ENCODE results near the gene UGCG.

Gene UGCG

GRCh38 chr9:111966861-111967291 lies 70.3 kb downstream of the UGCG start:
- no peak for DNase-seq
- intact Hi-C loops (cut with DNase I): no loop called here

GRCh38 chr9:111967621-111968020 lies 71.0 kb downstream of the UGCG start:
- intact Hi-C loops (cut with DNase I): no loop called here
- no peak for DNase-seq

- no peak for DNase-seq
- intact Hi-C loops (cut with DNase I): no loop called here
Measured at GRCh38 chr9:111969061-111969460, 72.4 kb downstream of the UGCG start.

- intact Hi-C loops (cut with DNase I): no loop called here
- no peak for DNase-seq
Measured at GRCh38 chr9:111969622-111970021, 73.0 kb downstream of the UGCG start.

- DNase-seq: no peak
- intact Hi-C loops (cut with DNase I): no loop called here
Measured at GRCh38 chr9:111970827-111971226, 74.2 kb downstream of the UGCG start.

DNA sequence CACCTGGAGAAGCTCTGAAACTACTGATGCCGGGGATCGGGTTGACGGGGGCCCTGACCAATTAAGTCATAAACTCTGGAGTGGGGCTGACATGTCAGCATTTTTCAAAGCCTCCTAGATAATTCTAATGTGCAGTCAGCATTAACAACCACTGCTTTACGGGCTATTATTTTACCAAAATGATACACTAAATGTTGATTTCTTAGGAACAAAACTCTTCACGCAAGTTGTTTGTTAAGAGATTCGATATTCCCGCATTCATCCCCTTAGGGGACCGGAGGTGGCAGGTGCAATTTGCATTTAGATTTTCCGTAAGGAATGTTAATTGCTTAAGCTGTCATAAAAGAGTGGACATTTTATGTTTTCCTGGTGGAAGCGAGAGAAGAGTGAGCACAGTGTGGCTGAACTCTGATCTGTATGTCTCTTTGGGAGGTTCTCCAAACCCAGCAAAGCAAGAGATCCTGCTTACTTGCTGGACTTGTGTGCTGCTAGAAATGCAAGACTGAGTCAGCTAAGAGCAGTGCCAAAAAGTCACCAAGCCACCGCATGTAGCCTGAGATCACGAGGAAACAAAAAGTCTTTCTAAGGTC lies 77.6 kb downstream of the UGCG start:
- intact Hi-C loops (cut with DNase I): no loop called here
- peak in 2 of 42 donors; percentile 1 to 18 for DNase-seq

DNA sequence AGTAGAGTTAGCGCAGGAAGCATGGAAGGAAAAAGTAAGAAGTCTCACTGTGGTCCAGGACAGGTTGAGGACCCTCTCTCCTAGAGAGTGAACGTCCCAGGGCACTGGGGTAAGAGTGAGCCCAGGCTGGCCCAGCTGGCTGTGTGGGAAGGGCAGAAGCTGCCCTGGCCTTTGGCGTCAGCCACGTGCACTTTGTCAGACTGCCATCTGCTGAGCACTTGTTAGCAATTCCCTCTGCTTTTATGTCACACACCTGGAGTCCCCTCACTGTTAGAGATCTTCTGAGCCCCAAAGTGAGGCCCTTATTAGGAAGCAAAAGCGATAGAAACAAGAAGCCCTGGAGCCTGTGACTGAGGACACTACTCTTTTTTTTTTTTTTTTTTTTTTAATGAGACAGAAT lies 79.1 kb downstream of the UGCG start:
- peak in 9 of 42 donors; percentile 3 to 54 (median 11) for DNase-seq
- intact Hi-C loops (cut with DNase I): no loop called here

DNA sequence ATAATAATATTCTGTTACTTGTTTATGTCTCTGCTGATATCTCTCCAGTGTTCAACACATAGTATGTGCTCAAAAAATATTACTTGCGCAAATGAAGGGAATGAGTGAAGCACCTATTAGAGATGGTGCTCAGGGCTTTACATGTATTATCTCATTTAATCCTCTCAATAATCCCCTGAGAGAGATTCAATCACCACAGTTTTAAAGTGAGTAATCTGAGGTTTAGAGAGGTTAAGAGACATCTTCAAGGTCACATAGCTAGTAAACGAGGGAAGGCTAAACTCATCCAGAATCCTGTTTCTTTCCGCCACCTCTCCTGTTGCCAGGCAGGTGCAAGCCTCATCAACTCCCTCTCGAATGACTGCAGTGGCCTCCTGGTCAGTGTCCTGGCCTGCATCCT lies 82.0 kb downstream of the UGCG start:
- intact Hi-C loops (cut with DNase I): no loop called here
- DNase-seq: peak in 1 of 42 donors; percentile 12

- intact Hi-C loops (cut with DNase I): no loop called here
- peak in 1 of 42 donors; percentile 2 for DNase-seq
Measured at GRCh38 chr9:111979561-111979960, 82.9 kb downstream of the UGCG start.

DNA sequence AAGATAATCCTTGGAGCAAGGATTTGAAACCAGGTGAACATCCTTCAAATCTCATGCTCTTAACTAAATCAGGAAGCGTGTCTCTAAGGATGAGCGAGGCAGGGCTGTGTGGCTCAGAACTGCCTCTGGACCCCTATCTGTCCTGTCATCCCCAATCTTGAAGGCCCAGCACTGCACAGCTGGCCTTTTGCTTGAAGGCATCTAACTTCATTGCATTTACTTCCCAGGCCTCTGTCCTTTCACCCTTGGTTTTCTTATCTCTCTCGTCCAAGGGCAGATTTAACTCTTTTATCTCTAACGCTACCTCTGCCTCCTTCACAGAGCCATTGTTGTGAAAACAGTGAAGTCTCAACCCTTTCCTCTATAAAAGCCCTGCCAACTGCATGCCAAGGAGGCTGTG lies 83.8 kb downstream of the UGCG start:
- DNase-seq: peak in 1 of 42 donors; percentile 13
- intact Hi-C loops (cut with DNase I): no loop called here

DNA sequence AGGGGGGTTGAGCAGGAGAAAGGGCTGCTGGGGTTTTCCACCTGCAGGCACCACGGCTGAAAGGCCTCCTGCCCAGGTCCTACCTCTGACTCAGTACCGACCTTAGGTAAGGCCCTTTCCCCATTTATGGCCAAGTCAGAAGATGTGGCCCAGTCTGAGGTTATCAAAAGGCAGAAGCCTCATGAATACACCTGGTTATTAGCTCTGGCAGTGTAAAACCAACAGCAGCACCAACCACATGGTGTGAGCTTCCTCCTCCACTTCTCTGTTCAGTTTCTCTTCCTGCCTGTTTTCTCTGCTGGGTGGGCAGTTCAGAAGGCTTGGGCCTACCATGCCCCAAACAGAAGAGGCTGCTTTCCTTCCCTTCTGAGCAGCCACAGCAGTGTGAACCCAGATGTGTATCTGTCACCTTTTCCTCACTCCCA lies 86.9 kb downstream of the UGCG start:
- intact Hi-C loops (cut with DNase I): no loop called here
- peak in 5 of 42 donors; percentile 3 to 35 (median 10) for DNase-seq

DNA sequence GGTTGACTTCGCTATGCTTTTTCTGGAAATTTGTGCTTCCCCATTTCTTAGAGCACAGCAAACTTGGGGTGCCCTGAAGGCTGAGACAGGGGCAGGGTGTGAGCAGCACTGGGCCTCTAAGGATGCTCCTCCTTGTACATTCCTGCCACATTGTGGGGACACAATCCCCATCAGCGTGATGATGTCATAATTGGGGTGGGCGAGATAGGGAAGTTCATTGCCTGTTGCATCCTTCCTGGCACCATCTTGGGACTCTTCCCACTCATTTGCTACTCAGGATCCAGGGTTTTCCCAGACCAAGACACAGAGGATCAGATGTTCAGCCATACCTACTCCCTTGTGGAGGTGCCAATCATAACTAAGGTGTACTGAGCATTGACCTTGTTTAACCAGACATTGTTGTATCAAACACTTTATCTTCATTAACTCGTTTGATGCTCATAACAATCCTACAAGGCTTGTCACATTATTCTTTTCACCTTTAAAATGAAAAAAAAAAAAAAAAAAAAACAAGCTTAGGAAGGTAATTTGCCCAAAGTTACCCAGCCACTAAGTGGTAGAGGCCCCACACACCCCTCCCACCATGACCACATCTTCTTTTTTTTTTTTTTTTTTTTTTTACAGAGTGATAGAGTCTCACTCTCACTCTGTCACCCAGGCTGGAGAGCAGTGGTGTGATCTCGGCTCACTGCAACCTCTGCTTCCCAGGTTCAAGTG lies 87.6 kb downstream of the UGCG start:
- peak in 1 of 42 donors; percentile 13 for DNase-seq
- intact Hi-C loops (cut with DNase I): no loop called here

Data from head of caudate nucleus (tissue), 42 donors.